HepG2 (cell line): Measurements from ENCODE around the gene POFUT2. TPM values are rescaled to one million over a fixed set of nuclear protein-coding genes. Genes with fewer than 3 reads are reported as not detected.

ENCODE experiments used
- EED ChIP-seq: sonication (generic); formaldehyde crosslinking; IDR thresholded peaks from 2 replicates; pipeline ENCODE4 v1.5.0; 2020; ENCODE audit warnings: mild to moderate bottlenecking, missing genetic modification reagents
- NFATC3 ChIP-seq: sonication (generic); formaldehyde crosslinking; IDR thresholded peaks from 2 replicates; pipeline ENCODE4 v1.5.1; 2020; ENCODE audit warnings: mild to moderate bottlenecking, missing genetic modification reagents
- PAWR ChIP-seq: sonication (generic); formaldehyde crosslinking; IDR thresholded peaks from 2 replicates; pipeline ENCODE4 v1.4.0; 2020; ENCODE audit warnings: missing genetic modification reagents, mild to moderate bottlenecking, borderline replicate concordance
- ZKSCAN5 ChIP-seq: sonication (generic); formaldehyde crosslinking; IDR thresholded peaks from 2 replicates; pipeline ENCODE4 v1.5.1; 2020; ENCODE audit warnings: mild to moderate bottlenecking, missing genetic modification reagents
- ZNF317 ChIP-seq: sonication (generic); formaldehyde crosslinking; IDR thresholded peaks from 2 replicates; pipeline ENCODE4 v1.5.0; 2020; ENCODE audit warnings: mild to moderate bottlenecking, missing genetic modification reagents
- ZNF451 ChIP-seq: sonication (generic); formaldehyde crosslinking; IDR thresholded peaks from 2 replicates; pipeline ENCODE4 v1.5.0; 2020; ENCODE audit warnings: mild to moderate bottlenecking, missing genetic modification reagents
- ZNF496 ChIP-seq: sonication (generic); formaldehyde crosslinking; IDR thresholded peaks from 2 replicates; pipeline ENCODE4 v1.8.1; 2023; ENCODE audit warnings: mild to moderate bottlenecking, moderate library complexity, missing genetic modification reagents; ENCODE audit not compliant: insufficient replicate concordance
- ZNF768 ChIP-seq: sonication (generic); formaldehyde crosslinking; IDR thresholded peaks from 2 replicates; pipeline ENCODE4 v1.4.0; 2020; ENCODE audit warnings: missing genetic modification reagents
- polyA plus RNA-seq, 8 experiments: library from polyadenylated mRNA; depleted of rRNA in 3 of 8; stranded (reverse) in 7 of 8; unstranded in 1 of 8; fragments of >200 nt; fragmentation: Illumina TruSeq in 4 of 8; extraction: Trizol in 4 of 8; gene quantifications; 2 replicates each; pipeline versions ENCODE4 v1.2.1 to v1.2.3, GENCODE V29; 2011 to 2016; ENCODE audit warnings: low read depth in 4 of 8, missing spikeins in 1 of 8, mixed read lengths in 1 of 8; ENCODE audit not compliant: insufficient read depth in 1 of 8
- total RNA-seq, 5 experiments: library from RNA; depleted of rRNA; stranded (reverse); fragments of >200 nt; fragmentation: Illumina TruSeq; extraction: Trizol; gene quantifications; 2 replicates each; pipeline ENCODE4 v1.2.3, GENCODE V29; 2016; ENCODE audit warnings: low read depth in 1 of 5
- TF ChIP-seq, protein P1 (sequence below): sonication (generic); formaldehyde crosslinking; IDR thresholded peaks from 2 replicates; pipeline ENCODE4 v1.9.0; 2021; ENCODE audit warnings: missing genetic modification reagents, mild to moderate bottlenecking, borderline replicate concordance
- TF ChIP-seq, protein P2 (sequence below): sonication (generic); formaldehyde crosslinking; conservative IDR thresholded peaks from 2 replicates; pipeline ENCODE4 v1.4.0; 2020; ENCODE audit warnings: missing genetic modification reagents
- TF ChIP-seq, protein P3 (sequence below): IDR thresholded peaks from 2 replicates; pipeline ENCODE4 v1.6.1; 2016
- TF ChIP-seq, protein P4 (sequence below): sonication (generic); formaldehyde crosslinking; IDR thresholded peaks from 2 replicates; pipeline ENCODE4 v1.4.0; 2020; ENCODE audit warnings: mild to moderate bottlenecking, missing genetic modification reagents
- TF ChIP-seq, protein P5 (sequence below): sonication (generic); formaldehyde crosslinking; IDR thresholded peaks from 2 replicates; pipeline ENCODE4 v1.4.0; 2020; ENCODE audit warnings: missing genetic modification reagents
- TF ChIP-seq, protein P6 (sequence below): sonication (generic); formaldehyde crosslinking; IDR thresholded peaks from 2 replicates; pipeline ENCODE4 v1.5.1; 2020; ENCODE audit warnings: missing genetic modification reagents, mild to moderate bottlenecking, borderline replicate concordance
- TF ChIP-seq, protein P7 (sequence below): sonication (generic); formaldehyde crosslinking; IDR thresholded peaks from 2 replicates; pipeline ENCODE4 v1.9.0; 2021; ENCODE audit warnings: missing genetic modification reagents, mild to moderate bottlenecking, borderline replicate concordance

The POFUT2 gene
- total and polyA plus RNA-seq, 2 of the 13 experiments (the other 11 are each of a cell fraction or from before 2014, with no cell fraction given): 22.8 to 24.0 TPM

DNA sequence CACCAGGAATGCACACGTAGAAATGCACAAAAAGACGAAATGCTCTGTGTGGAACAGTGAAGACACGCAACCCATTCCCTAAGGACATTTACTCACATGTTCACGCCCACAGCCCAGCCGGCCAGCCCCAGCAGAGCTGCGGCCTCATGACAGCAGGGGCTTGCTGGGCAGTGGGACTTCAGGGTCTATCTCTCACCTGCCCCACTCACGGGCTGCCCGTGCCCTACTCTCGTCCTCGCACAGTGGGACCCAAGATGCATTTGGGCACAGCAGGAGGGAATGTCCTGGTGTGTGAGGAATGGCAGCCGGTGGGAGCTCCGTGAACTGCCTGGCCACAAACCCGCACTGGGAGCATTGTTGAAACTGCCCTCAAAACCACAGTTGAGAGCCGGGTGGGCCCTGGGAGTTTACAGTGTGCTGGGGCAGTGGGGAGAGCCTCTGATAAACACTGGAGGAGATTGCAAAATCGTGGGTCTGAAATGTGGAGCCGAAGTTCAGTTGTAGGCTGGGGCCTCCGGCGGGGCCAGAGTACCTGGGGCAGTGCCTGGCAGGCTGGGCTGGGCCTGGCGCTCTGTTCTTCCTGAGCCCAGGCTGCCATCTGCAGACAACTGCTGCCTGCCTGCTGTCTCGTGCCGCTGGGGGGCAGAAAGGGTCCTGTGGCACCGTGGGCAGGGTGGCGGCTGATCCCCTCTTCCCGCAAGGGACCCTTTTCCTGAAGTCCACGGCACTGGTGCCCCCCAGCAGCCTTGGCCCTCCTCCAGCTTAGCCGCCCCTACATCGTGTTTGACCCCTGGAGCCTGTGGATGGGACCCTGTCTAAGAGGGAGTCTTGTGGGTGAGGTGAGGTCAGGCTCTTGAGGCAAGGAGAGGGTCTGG, 20.7 kb upstream of the POFUT2 start (continued):
- TF ChIP-seq, protein P1, sequence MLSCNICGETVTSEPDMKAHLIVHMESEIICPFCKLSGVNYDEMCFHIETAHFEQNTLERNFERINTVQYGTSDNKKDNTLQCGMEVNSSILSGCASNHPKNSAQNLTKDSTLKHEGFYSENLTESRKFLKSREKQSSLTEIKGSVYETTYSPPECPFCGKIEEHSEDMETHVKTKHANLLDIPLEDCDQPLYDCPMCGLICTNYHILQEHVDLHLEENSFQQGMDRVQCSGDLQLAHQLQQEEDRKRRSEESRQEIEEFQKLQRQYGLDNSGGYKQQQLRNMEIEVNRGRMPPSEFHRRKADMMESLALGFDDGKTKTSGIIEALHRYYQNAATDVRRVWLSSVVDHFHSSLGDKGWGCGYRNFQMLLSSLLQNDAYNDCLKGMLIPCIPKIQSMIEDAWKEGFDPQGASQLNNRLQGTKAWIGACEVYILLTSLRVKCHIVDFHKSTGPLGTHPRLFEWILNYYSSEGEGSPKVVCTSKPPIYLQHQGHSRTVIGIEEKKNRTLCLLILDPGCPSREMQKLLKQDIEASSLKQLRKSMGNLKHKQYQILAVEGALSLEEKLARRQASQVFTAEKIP (CRISPR knock-in tag): no peak
- TF ChIP-seq, protein P2, sequence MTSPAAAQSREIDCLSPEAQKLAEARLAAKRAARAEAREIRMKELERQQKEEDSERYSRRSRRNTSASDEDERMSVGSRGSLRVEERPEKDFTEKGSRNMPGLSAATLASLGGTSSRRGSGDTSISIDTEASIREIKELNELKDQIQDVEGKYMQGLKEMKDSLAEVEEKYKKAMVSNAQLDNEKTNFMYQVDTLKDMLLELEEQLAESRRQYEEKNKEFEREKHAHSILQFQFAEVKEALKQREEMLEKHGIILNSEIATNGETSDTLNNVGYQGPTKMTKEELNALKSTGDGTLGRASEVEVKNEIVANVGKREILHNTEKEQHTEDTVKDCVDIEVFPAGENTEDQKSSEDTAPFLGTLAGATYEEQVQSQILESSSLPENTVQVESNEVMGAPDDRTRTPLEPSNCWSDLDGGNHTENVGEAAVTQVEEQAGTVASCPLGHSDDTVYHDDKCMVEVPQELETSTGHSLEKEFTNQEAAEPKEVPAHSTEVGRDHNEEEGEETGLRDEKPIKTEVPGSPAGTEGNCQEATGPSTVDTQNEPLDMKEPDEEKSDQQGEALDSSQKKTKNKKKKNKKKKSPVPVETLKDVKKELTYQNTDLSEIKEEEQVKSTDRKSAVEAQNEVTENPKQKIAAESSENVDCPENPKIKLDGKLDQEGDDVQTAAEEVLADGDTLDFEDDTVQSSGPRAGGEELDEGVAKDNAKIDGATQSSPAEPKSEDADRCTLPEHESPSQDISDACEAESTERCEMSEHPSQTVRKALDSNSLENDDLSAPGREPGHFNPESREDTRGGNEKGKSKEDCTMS (CRISPR knock-in tag): no peak
- TF ChIP-seq ZNF317: peak; percentile 88
- TF ChIP-seq EED (CRISPR knock-in tag): no peak
- TF ChIP-seq ZKSCAN5: no peak
- TF ChIP-seq, protein P3, sequence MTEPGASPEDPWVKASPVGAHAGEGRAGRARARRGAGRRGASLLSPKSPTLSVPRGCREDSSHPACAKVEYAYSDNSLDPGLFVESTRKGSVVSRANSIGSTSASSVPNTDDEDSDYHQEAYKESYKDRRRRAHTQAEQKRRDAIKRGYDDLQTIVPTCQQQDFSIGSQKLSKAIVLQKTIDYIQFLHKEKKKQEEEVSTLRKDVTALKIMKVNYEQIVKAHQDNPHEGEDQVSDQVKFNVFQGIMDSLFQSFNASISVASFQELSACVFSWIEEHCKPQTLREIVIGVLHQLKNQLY (CRISPR knock-in tag): no peak
- TF ChIP-seq, protein P4, sequence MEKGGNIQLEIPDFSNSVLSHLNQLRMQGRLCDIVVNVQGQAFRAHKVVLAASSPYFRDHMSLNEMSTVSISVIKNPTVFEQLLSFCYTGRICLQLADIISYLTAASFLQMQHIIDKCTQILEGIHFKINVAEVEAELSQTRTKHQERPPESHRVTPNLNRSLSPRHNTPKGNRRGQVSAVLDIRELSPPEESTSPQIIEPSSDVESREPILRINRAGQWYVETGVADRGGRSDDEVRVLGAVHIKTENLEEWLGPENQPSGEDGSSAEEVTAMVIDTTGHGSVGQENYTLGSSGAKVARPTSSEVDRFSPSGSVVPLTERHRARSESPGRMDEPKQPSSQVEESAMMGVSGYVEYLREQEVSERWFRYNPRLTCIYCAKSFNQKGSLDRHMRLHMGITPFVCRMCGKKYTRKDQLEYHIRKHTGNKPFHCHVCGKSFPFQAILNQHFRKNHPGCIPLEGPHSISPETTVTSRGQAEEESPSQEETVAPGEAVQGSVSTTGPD (CRISPR knock-in tag): no peak
- TF ChIP-seq, protein P5, sequence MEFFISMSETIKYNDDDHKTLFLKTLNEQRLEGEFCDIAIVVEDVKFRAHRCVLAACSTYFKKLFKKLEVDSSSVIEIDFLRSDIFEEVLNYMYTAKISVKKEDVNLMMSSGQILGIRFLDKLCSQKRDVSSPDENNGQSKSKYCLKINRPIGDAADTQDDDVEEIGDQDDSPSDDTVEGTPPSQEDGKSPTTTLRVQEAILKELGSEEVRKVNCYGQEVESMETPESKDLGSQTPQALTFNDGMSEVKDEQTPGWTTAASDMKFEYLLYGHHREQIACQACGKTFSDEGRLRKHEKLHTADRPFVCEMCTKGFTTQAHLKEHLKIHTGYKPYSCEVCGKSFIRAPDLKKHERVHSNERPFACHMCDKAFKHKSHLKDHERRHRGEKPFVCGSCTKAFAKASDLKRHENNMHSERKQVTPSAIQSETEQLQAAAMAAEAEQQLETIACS (CRISPR knock-in tag): no peak
- no peak; the same call in 1 of the 2 replicates for TF ChIP-seq PAWR (CRISPR knock-in tag)
- TF ChIP-seq ZNF451 (CRISPR knock-in tag): 0 out of 2 replicates have a peak, but pooled peaks have one; percentile 32
- TF ChIP-seq, protein P6, sequence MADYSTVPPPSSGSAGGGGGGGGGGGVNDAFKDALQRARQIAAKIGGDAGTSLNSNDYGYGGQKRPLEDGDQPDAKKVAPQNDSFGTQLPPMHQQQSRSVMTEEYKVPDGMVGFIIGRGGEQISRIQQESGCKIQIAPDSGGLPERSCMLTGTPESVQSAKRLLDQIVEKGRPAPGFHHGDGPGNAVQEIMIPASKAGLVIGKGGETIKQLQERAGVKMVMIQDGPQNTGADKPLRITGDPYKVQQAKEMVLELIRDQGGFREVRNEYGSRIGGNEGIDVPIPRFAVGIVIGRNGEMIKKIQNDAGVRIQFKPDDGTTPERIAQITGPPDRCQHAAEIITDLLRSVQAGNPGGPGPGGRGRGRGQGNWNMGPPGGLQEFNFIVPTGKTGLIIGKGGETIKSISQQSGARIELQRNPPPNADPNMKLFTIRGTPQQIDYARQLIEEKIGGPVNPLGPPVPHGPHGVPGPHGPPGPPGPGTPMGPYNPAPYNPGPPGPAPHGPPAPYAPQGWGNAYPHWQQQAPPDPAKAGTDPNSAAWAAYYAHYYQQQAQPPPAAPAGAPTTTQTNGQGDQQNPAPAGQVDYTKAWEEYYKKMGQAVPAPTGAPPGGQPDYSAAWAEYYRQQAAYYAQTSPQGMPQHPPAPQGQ (CRISPR knock-in tag): no peak
- peak; percentile 90 for TF ChIP-seq ZNF768 (CRISPR knock-in tag)
- no peak for TF ChIP-seq ZNF496 (CRISPR knock-in tag)
- no peak for TF ChIP-seq NFATC3 (CRISPR knock-in tag)
- TF ChIP-seq, protein P7, sequence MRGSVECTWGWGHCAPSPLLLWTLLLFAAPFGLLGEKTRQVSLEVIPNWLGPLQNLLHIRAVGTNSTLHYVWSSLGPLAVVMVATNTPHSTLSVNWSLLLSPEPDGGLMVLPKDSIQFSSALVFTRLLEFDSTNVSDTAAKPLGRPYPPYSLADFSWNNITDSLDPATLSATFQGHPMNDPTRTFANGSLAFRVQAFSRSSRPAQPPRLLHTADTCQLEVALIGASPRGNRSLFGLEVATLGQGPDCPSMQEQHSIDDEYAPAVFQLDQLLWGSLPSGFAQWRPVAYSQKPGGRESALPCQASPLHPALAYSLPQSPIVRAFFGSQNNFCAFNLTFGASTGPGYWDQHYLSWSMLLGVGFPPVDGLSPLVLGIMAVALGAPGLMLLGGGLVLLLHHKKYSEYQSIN: no peak
